Measurements from ENCODE around the gene OR52M1.

Gene OR52M1

DNA sequence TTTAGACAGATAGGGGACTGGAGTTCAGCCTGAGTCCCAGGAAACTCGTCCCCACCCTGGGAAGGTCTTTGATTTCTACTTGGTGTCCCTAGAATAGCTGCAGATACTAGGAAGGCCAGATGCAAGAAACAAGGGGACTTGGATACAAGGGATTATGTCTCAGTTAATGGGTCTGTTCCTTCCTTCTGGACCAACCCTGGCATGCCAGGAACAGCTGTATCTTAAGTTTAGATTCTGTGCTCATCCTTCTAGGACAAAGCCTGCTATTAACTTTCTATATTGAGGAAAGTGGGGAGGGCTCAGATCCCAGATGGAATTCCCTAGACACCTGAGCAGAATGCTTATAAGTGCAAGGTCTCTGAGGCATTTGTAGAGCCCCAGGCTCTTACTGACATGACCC, 3.9 kb upstream of the OR52M1 start:
- Histone ChIP-seq H3K36me3 (replicated peaks) (no peaks in the 10 kb centered on the region), H3K4me1 (no peaks in the 10 kb centered on the region), H3K27me3 (ENCODE audit: low read depth) (no peaks in the 10 kb centered on the region), H3K4me3 (no peak overlapping the region), H3K9me3 (no peaks in the 10 kb centered on the region)
- DNase-seq (ENCODE audit: low spot score in 2 of 2) = no peak
- in situ Hi-C loops (cut with MboI; ENCODE audit: low sequenced_read_pairs) = loop anchor here (10.0 kb wide), 1 partner anchor 356 kb away; no protein-coding TSS in a partner anchor

DNA sequence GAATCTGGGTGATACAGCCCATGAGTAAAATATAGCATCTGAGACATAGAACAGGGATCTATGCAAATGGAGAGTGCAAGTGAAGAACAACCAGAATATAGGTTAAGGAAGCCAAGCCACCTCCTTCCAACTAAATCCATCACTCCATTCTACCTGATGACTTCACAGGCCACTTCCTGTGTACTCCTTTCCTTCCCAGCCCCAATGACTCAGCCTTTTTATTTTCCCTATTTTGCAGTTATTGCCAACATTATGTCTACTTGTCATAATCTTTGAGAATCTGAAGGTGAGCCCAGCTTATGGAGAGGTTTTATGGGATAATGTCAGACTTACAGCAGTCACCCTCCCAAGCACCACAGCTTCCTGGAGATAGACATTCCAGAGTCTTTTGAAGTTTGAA, 1.4 kb upstream of the OR52M1 start:
- DNase-seq (ENCODE audit: low spot score in 2 of 2) = no peak

DNA sequence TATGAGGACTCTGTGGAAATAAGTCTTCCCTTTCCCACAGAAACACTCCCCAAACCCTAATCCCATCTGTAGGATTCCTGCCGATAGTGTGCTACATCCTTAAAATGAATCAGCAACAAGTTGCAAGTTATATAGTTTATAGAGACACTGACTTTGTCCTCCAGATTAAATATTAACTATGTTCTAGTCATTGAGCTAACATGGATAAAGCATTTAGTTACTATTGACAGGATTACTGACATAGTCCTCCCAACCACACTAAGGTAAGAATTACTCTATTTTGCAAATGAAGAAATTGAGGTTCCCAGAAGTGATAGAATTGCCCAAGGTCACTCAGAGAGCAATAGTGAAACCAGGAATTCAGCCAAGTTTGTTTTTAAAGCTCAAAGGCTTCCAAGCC, 1.9 kb downstream of the OR52M1 start:
- no peaks in the 10 kb centered on the region for H3K4me1 ChIP-seq
- H3K27me3 ChIP-seq (ENCODE audit: low read depth) = no peaks in the 10 kb centered on the region
- no peaks in the 10 kb centered on the region for H3K9me3 ChIP-seq
- in situ Hi-C loops (cut with MboI; ENCODE audit: low sequenced_read_pairs) = loop anchor here (10.0 kb wide), 1 partner anchor 362 kb away; no protein-coding TSS in a partner anchor
- no peaks in the 10 kb centered on the region for H3K36me3 ChIP-seq (replicated peaks)
- no peak overlapping the region for H3K4me3 ChIP-seq
- DNase-seq (ENCODE audit: low spot score in 2 of 2) = no peak

More for the DNA sequence above, 1.4 kb upstream of the OR52M1 start:
- H3K27me3 ChIP-seq (ENCODE audit: low read depth) = no peaks in the 10 kb centered on the region
- H3K4me3 ChIP-seq = no peak overlapping the region
- in situ Hi-C loops (cut with MboI; ENCODE audit: low sequenced_read_pairs) = loop anchor here (10.0 kb wide), 1 partner anchor 359 kb away; no protein-coding TSS in a partner anchor
- H3K36me3 ChIP-seq (replicated peaks) = no peaks in the 10 kb centered on the region
- no peaks in the 10 kb centered on the region for H3K4me1 ChIP-seq
- H3K9me3 ChIP-seq = no peaks in the 10 kb centered on the region

DNA sequence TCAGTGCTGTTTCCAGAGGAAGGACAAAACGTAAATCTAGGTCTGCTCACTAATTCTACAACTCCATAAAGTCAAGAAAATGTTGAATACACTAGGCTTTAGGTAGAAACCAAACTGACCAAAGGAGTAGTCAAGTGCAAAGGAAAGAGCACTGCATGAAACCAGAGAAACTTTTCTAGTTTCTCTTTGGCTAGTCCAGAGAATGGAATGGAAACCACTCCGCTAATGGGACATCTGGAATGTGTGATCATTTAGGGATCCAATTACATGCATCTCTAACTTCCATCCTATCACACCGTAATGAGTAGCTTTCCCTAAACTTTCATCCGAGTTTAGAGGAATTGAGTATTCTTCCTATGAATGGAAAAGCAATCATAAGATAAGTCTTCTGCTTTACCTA, 2.4 kb downstream of the OR52M1 start:
- Histone ChIP-seq H3K4me1 (no peaks in the 10 kb centered on the region), H3K36me3 (replicated peaks) (no peaks in the 10 kb centered on the region), H3K27me3 (ENCODE audit: low read depth) (no peaks in the 10 kb centered on the region), H3K4me3 (no peak overlapping the region), H3K9me3 (no peaks in the 10 kb centered on the region)
- no peak for DNase-seq (ENCODE audit: low spot score in 2 of 2)
- in situ Hi-C loops (cut with MboI; ENCODE audit: low sequenced_read_pairs) = loop anchor here (10.0 kb wide), 1 partner anchor 363 kb away; no protein-coding TSS in a partner anchor

DNA sequence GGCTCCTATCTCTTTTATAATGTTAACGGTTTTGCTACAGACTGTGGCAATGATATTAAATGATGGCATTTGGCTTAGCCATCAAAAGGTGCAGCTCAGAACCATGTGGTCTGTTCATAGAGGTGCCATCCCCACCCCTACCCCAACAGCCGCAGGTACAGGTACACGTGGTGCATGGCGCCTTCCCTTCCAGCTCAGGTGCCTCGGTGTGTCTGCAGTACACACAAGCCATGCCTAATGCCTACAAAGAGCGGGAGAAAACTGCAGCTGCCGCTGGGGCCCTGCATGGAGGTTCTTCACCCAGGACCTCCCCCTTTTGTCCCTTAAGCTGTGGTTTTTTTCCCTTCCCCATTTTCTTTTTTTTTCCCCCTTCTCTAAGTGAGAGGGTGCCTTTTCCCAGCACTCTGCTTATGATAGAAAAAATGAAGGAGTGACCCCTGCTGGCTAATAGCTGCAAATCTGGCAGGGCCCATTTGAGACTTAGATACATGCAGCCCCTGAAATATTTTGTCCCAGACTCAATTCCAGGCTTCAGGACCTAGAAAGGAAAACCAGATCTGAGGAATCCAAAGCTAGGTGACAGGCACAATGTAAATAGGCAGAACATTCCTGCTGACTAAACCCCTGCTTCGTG, 6.5 kb downstream of the OR52M1 start:
- in situ Hi-C loops (cut with MboI; ENCODE audit: low sequenced_read_pairs) = no loop called here

DNA sequence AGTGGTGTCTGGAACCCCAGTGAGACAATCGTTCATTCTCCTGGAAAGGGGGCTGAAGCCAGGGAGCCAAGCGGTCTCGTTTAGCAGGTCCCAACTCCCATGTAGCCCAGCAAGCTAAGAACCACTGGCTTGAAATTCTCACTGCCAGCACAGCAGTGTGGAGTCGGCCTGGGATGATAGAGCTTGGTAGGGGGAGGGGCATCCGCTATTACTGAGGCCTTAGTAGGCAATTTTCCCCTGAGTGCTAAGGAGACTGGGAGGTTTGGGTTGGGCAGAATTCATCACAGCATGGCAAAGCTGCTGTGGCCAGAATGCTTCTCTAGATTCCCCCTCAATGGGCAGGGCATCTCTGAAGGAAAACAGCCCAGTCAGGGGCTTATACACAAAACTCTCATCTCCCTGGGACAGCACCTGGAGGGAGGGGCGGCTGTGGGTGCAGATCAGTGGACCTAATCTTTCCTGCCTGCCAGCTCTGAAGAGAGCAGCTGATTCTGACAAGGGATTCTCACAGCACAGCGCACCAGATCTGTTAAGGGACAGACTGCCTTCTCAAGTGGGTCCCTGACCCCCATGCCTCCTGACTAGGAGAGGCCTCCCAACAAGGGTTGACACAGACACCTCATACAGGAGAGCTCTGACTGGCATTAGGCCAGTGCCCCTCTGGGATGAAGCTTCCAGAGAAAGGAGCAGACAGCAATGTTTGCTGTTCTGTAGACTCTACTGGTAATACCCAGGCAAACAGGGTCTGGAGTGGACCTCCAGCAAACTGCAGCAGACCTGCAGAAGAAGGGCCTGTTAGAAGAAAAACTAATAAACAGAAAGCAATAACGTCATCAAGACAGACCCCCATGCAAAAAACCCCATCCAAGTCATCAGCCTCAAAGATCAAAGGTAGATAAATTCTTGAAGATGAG, 14.8 kb downstream of the OR52M1 start:
- H3K9me3 ChIP-seq = no peaks in the 10 kb centered on the region
- H3K4me1 ChIP-seq = no peaks in the 10 kb centered on the region
- H3K4me3 ChIP-seq = no peak overlapping the region
- no peaks in the 10 kb centered on the region for H3K36me3 ChIP-seq (replicated peaks)
- no peak for DNase-seq (ENCODE audit: low spot score in 2 of 2)
- no peaks in the 10 kb centered on the region for H3K27me3 ChIP-seq (ENCODE audit: low read depth)
- in situ Hi-C loops (cut with MboI; ENCODE audit: low sequenced_read_pairs) = no loop called here

More for the DNA sequence above, 6.5 kb downstream of the OR52M1 start:
- Histone ChIP-seq H3K4me1 (no peaks in the 10 kb centered on the region), H3K36me3 (replicated peaks) (no peaks in the 10 kb centered on the region), H3K27me3 (ENCODE audit: low read depth) (no peaks in the 10 kb centered on the region), H3K9me3 (no peaks in the 10 kb centered on the region), H3K4me3 (no peak overlapping the region)
- DNase-seq (ENCODE audit: low spot score in 2 of 2) = peak; percentile 3 to 24

DNA sequence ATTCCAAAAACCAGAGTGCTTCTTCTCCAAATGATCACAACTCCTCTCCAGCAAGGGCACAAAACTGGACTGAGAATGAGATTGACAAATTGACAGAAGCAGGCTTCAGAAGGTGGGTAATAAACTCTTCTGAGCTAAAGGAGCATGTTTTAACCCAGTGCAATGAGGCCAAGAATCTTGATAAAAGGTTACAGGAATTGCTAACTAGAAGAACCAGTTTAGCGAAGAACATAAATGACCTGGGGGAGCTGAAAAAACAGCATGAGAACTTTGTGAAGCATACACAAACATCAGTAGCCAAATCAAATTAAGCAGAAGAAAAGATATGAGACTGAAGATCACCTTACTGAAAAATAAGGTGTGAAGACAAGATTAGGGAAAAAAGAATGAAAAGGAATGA, 15.5 kb downstream of the OR52M1 start:
- no peak for DNase-seq (ENCODE audit: low spot score in 2 of 2)
- Histone ChIP-seq H3K4me1 (no peaks in the 10 kb centered on the region), H3K36me3 (replicated peaks) (no peaks in the 10 kb centered on the region), H3K27me3 (ENCODE audit: low read depth) (no peaks in the 10 kb centered on the region), H3K9me3 (no peaks in the 10 kb centered on the region), H3K4me3 (no peak overlapping the region)
- in situ Hi-C loops (cut with MboI; ENCODE audit: low sequenced_read_pairs) = no loop called here

DNA sequence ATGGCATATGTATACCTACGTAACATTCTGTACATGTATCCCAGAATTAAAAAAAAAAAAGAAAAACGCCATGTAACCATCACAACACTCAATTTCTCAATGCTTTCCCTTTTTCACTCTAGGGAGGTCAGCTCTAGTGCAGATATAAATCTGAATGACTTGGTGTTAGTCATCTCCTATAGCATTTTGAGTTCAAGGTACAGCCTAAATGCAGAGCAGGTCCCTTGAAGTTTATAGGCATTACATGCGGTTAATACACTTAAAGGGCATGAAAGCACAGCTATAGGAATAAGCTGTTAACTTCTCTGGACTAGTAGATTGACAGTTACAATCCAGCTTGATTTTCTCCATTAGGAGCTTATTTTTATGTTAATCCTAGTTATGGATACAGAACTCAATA, 20.4 kb downstream of the OR52M1 start:
- in situ Hi-C loops (cut with MboI; ENCODE audit: low sequenced_read_pairs) = no loop called here
- no peak for DNase-seq (ENCODE audit: low spot score in 2 of 2)
- no peaks in the 10 kb centered on the region for H3K4me1 ChIP-seq
- no peaks in the 10 kb centered on the region for H3K9me3 ChIP-seq
- no peak overlapping the region for H3K4me3 ChIP-seq
- H3K27me3 ChIP-seq (ENCODE audit: low read depth) = no peaks in the 10 kb centered on the region
- no peaks in the 10 kb centered on the region for H3K36me3 ChIP-seq (replicated peaks)

DNA sequence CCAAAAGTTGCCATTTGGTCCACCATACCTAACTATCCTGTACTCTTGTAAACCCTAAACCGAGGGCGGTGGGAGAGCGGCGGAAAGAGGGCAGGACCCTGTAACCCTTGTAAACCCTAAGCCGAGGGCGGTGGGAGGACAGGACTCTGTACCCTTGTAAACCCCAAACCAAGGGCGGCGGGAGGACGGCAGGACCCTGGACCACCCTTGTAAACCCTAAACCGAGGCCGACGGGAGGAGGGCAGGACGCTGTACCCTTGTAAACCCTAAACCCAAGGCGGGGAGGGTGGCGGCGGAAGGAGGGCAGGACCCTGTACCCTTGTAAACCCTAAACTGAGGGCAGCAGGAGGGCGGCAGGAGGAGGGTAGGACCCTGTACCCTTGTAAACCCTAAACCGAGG, 24.1 kb downstream of the OR52M1 start:
- no peak overlapping the region for H3K4me3 ChIP-seq
- H3K27me3 ChIP-seq (ENCODE audit: low read depth) = no peaks in the 10 kb centered on the region
- H3K9me3 ChIP-seq = no peaks in the 10 kb centered on the region
- no peak for DNase-seq (ENCODE audit: low spot score in 2 of 2)
- H3K36me3 ChIP-seq (replicated peaks) = no peaks in the 10 kb centered on the region
- in situ Hi-C loops (cut with MboI; ENCODE audit: low sequenced_read_pairs) = no loop called here
- no peaks in the 10 kb centered on the region for H3K4me1 ChIP-seq

DNA sequence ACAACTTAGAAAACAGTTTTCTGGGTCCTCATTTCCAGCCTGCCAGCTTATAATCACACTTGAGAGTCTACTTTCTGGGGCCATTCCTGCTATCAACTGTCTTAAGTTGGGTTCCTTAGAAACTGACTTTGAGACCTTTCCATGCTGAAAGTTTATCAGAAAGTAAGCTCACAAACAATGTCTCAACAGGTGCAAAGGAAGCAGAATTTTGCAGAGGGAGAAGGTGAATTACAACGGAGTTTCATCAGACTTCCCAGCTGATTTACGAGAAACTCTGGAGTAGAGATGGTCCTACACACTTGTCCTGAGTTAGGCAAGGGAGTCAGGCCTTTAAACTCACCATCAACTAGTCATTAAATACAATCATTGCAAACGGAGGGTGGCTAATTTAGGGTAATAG, 31.9 kb downstream of the OR52M1 start:
- DNase-seq (ENCODE audit: low spot score in 2 of 2) = no peak
- Histone ChIP-seq H3K36me3 (replicated peaks) (no peaks in the 10 kb centered on the region), H3K4me1 (no peaks in the 10 kb centered on the region), H3K9me3 (no peaks in the 10 kb centered on the region), H3K4me3 (no peak overlapping the region), H3K27me3 (ENCODE audit: low read depth) (no peaks in the 10 kb centered on the region)
- in situ Hi-C loops (cut with MboI; ENCODE audit: low sequenced_read_pairs) = no loop called here

DNA sequence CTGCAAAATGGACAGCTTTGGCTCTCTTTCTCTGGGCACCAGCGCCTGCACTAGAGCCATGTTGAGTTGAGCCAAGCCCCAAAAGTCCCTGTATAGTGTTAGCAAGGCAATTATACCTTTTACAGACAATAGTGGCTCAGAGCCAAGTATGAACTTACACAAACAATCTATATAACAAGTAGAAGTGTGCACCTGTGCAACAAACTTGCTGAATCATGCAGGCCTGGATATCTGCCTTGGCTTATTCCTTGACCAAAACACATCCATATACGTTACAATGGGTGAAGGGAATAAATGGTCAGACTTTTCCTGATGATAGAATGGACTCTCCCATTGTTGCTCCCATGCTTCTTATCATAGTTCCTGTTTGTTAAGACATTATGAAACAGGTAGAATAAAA, 32.8 kb downstream of the OR52M1 start:
- in situ Hi-C loops (cut with MboI; ENCODE audit: low sequenced_read_pairs) = no loop called here
- no peak for DNase-seq (ENCODE audit: low spot score in 2 of 2)
- no peaks in the 10 kb centered on the region for H3K9me3 ChIP-seq
- no peaks in the 10 kb centered on the region for H3K4me1 ChIP-seq
- no peak overlapping the region for H3K4me3 ChIP-seq
- no peaks in the 10 kb centered on the region for H3K36me3 ChIP-seq (replicated peaks)
- no peaks in the 10 kb centered on the region for H3K27me3 ChIP-seq (ENCODE audit: low read depth)

DNA sequence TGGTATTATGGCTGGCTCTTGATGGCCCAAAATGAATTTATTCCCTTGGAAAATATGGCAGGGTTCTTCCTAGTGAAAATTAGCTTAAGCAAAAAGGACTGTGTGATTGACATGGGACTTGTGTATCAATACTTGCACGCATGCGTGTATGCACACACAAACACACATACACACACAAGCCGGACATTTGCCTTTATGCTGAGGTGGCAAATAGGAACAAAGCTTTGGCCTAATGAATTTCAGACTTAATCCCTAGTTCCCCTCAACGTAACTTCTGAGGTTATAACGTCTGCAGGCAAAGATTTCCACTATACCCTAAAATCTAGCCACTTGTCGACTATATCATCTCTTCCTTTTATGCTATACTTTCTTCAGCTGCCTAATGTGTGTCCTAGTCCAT, 33.6 kb downstream of the OR52M1 start:
- H3K36me3 ChIP-seq (replicated peaks) = no peaks in the 10 kb centered on the region
- in situ Hi-C loops (cut with MboI; ENCODE audit: low sequenced_read_pairs) = no loop called here
- H3K27me3 ChIP-seq (ENCODE audit: low read depth) = no peaks in the 10 kb centered on the region
- no peak overlapping the region for H3K4me3 ChIP-seq
- no peaks in the 10 kb centered on the region for H3K9me3 ChIP-seq
- no peak for DNase-seq (ENCODE audit: low spot score in 2 of 2)
- no peaks in the 10 kb centered on the region for H3K4me1 ChIP-seq

DNA sequence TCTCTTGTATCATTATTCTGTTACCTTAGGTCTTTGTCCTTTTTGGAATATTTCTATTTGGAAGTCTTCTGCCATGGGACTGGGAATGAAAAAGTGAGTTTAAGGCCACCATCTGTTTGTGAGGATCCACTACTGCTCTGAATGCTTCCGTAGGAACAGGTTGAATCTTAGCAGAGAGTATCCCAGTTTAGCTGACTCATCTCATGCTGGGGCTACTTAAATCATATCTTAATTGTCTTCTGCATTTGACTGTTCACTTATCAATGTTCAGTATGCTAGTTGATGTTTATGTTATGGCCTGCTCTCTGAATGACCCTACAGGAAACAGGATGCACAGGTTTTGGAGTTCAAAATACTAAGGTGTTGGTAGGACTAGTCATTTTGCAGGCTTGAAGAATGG, 35.1 kb downstream of the OR52M1 start:
- Histone ChIP-seq H3K4me3 (no peak overlapping the region), H3K4me1 (no peaks in the 10 kb centered on the region), H3K27me3 (ENCODE audit: low read depth) (no peaks in the 10 kb centered on the region), H3K9me3 (no peaks in the 10 kb centered on the region), H3K36me3 (replicated peaks) (no peaks in the 10 kb centered on the region)
- DNase-seq (ENCODE audit: low spot score in 2 of 2) = no peak
- in situ Hi-C loops (cut with MboI; ENCODE audit: low sequenced_read_pairs) = no loop called here

DNA sequence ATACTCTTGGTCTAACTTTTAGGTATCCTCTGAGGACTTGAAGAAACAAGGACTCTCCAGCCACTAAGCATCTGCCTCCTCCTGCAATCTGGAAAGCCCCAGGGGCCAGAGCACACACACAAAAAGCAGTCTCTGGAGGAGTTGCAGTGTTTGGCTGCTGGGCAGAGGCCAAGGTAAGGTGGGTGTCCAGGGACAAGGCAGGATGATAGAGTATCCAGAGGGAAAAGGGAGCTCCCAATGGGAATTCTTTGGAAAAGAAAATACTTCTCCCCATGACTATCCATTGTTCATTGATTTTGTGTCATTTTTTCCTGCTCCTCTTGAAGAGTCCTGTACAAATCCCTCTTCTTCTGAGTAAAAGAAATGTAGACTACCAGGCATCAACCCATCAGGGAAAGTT, 36.5 kb downstream of the OR52M1 start, which contains the start of gene OR52I2:
TSS of gene OR52I2 (plus strand) at position 301 of the 400 bp plus-strand sequence.
- H3K36me3 ChIP-seq (replicated peaks) = no peaks in the 10 kb centered on the region
- in situ Hi-C loops (cut with MboI; ENCODE audit: low sequenced_read_pairs) = no loop called here
- no peaks in the 10 kb centered on the region for H3K9me3 ChIP-seq
- DNase-seq (ENCODE audit: low spot score in 2 of 2) = no peak
- H3K4me1 ChIP-seq = no peaks in the 10 kb centered on the region
- no peaks in the 10 kb centered on the region for H3K27me3 ChIP-seq (ENCODE audit: low read depth)
- no peak within 1 kb of the TSS for H3K4me3 ChIP-seq
